ENCODE results near the gene DOHH.

Gene DOHH

DNA sequence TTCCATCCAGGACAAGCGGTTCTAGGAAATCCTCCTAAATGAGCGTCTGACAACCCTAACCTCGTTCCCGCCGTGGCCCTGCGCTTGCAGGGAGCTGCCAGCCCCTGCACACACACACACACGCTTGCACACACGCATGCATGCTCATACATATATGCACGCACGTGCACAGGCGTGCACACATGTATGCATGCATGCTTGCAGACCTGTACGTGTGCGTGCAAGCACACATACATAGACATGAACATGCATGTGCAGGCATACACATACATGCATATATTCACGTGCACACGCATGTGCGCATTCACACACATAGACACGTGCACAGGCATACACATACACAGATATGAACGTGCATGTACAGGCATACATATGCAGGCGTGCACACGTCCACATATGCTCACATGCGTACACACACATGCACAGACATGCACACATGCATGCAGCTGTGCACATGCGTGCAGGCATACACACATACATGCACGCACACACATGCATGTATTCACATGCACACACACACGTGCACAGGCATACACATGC lies 55.7 kb downstream of the DOHH start:
- H3K4ac ChIP-seq (ENCODE audit: low read depth, low read length) = no peak overlapping the region
- H4K8ac ChIP-seq (ENCODE audit: low read depth, low read length) = no peak overlapping the region
- no peak overlapping the region for H3K4me2 ChIP-seq (ENCODE audit: low read length)
- H3K18ac ChIP-seq (ENCODE audit: low read length) = no peak overlapping the region
- DNase-seq = no peak
- no peak overlapping the region for H2BK12ac ChIP-seq (ENCODE audit: low read length)
- H3K79me2 ChIP-seq (ENCODE audit: control insufficient read depth, insufficient read depth, low read length, poor library complexity) = no peaks in the 10 kb centered on the region
- no peaks in the 10 kb centered on the region for H3K79me1 ChIP-seq (ENCODE audit: low read length)
- H3K9ac ChIP-seq (ENCODE audit: low read length) = peak overlapping the region; percentile 46
- no peak overlapping the region for H3K14ac ChIP-seq (ENCODE audit: low read length)
- WGBS (ENCODE audit: extremely low coverage, insufficient coverage, insufficient read length) = no CpG with 5 or more reads among the region's 24 CpGs
- no peak overlapping the region for H2AK5ac ChIP-seq (ENCODE audit: low read length)
- peaks cover 5% of the 10 kb centered on the region for H3K9me3 ChIP-seq (ENCODE audit: insufficient read depth, low read depth, low read length)
- no peak overlapping the region for H4K12ac ChIP-seq (ENCODE audit: low read depth, low read length)
- peak overlapping the region; percentile 4 for H3K23ac ChIP-seq (ENCODE audit: low read length)
- H2BK120ac ChIP-seq (ENCODE audit: insufficient read depth, low read length, poor library complexity) = no peak overlapping the region
- no peak overlapping the region for H3K27ac ChIP-seq (ENCODE audit: low read depth, low read length)
- H3K4me3 ChIP-seq (ENCODE audit: low read depth, low read length) = peak overlapping the region; percentile 16
- no peak overlapping the region for H2AFZ ChIP-seq (ENCODE audit: insufficient read depth, low read length, poor library complexity)
- H3K4me1 ChIP-seq (ENCODE audit: control insufficient read depth in 1 of 2, insufficient read depth in 2 of 2, low read length in 2 of 2) = no peaks in the 10 kb centered on the region
- H3K27me3 ChIP-seq (ENCODE audit: insufficient read depth, low read length) = no peaks in the 10 kb centered on the region
- no peak overlapping the region for H2BK5ac ChIP-seq (ENCODE audit: low read depth, low read length, poor library complexity)
- no peak overlapping the region for H4K91ac ChIP-seq (ENCODE audit: low read depth, low read length)
- no peaks in the 10 kb centered on the region for H3K36me3 ChIP-seq (ENCODE audit: control insufficient read depth in 1 of 2, insufficient read depth in 2 of 2, low read length in 2 of 2)

DNA sequence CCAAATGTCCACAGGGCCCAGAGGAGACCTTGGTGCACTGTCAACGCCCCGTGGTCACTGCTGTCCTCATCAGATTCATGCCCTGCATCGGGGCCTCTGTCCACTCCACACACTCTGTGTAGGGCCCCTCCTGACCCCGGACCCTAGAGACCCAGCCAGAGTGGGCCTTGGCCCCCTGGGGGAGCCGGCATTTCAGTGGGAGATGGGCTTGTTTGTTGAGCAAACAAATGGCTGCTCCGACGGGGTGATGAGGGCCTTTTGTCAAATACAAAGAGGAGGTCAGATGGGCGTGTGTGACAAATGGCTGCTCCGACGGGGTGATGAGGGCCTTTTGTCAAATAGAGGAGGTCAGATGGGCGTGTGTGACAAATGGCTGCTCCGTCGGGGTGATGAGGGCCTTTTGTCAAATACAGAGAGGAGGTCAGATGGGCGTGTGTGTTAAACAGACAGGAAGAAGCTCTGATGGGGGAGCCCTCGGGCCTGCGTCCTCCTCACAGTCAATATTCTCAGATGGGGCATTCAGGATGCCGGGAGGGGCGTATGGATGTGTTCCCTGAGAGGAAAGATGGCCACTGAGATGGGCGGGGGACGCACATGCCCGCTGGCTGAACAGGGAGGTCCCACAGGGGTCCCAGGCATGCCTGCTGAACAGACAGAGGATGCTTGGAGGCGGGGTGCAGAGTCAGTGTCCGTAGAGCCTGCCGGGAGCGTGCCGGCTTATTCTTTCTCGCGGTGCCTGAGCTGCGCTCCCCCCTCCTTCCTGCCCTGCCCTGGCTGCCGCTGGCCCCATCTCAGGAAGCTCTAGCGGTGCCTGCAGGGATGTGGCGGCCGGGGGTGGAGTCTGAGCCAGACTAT lies 56.4 kb downstream of the DOHH start:
- no peak overlapping the region for H2AK5ac ChIP-seq (ENCODE audit: low read length)
- H3K27me3 ChIP-seq (ENCODE audit: insufficient read depth, low read length) = no peaks in the 10 kb centered on the region
- no peak overlapping the region for H3K4ac ChIP-seq (ENCODE audit: low read depth, low read length)
- H2AFZ ChIP-seq (ENCODE audit: insufficient read depth, low read length, poor library complexity) = no peak overlapping the region
- H4K91ac ChIP-seq (ENCODE audit: low read depth, low read length) = no peak overlapping the region
- DNase-seq = no peak
- H3K23ac ChIP-seq (ENCODE audit: low read length) = no peak overlapping the region
- H4K12ac ChIP-seq (ENCODE audit: low read depth, low read length) = no peak overlapping the region
- no peak overlapping the region for H3K4me3 ChIP-seq (ENCODE audit: low read depth, low read length)
- no peaks in the 10 kb centered on the region for H3K4me1 ChIP-seq (ENCODE audit: control insufficient read depth in 1 of 2, insufficient read depth in 2 of 2, low read length in 2 of 2)
- no peak overlapping the region for H3K27ac ChIP-seq (ENCODE audit: low read depth, low read length)
- no peaks in the 10 kb centered on the region for H3K79me1 ChIP-seq (ENCODE audit: low read length)
- no peak overlapping the region for H3K18ac ChIP-seq (ENCODE audit: low read length)
- H2BK12ac ChIP-seq (ENCODE audit: low read length) = no peak overlapping the region
- H2BK5ac ChIP-seq (ENCODE audit: low read depth, low read length, poor library complexity) = no peak overlapping the region
- H4K8ac ChIP-seq (ENCODE audit: low read depth, low read length) = no peak overlapping the region
- H2BK120ac ChIP-seq (ENCODE audit: insufficient read depth, low read length, poor library complexity) = no peak overlapping the region
- no CpG with 5 or more reads among the region's 33 CpGs for WGBS (ENCODE audit: extremely low coverage, insufficient coverage, insufficient read length)
- no peaks in the 10 kb centered on the region for H3K36me3 ChIP-seq (ENCODE audit: control insufficient read depth in 1 of 2, insufficient read depth in 2 of 2, low read length in 2 of 2)
- H3K79me2 ChIP-seq (ENCODE audit: control insufficient read depth, insufficient read depth, low read length, poor library complexity) = no peaks in the 10 kb centered on the region
- H3K9ac ChIP-seq (ENCODE audit: low read length) = no peak overlapping the region
- no peak overlapping the region for H3K4me2 ChIP-seq (ENCODE audit: low read length)
- no peak overlapping the region for H3K14ac ChIP-seq (ENCODE audit: low read length)
- peaks cover 5% of the 10 kb centered on the region for H3K9me3 ChIP-seq (ENCODE audit: insufficient read depth, low read depth, low read length)

- H3K79me2 ChIP-seq (ENCODE audit: control insufficient read depth, insufficient read depth, low read length, poor library complexity) = no peaks in the 10 kb centered on the region
- H4K8ac ChIP-seq (ENCODE audit: low read depth, low read length) = no peak overlapping the region
- no peak overlapping the region for H3K14ac ChIP-seq (ENCODE audit: low read length)
- no peak overlapping the region for H2BK5ac ChIP-seq (ENCODE audit: low read depth, low read length, poor library complexity)
- no peak overlapping the region for H4K12ac ChIP-seq (ENCODE audit: low read depth, low read length)
- H3K4ac ChIP-seq (ENCODE audit: low read depth, low read length) = no peak overlapping the region
- no peak overlapping the region for H3K18ac ChIP-seq (ENCODE audit: low read length)
- H4K91ac ChIP-seq (ENCODE audit: low read depth, low read length) = no peak overlapping the region
- no peak overlapping the region for H3K27ac ChIP-seq (ENCODE audit: low read depth, low read length)
- WGBS (ENCODE audit: extremely low coverage, insufficient coverage, insufficient read length) = no CpG with 5 or more reads among the region's 15 CpGs
- DNase-seq = no peak
- no peak overlapping the region for H2AFZ ChIP-seq (ENCODE audit: insufficient read depth, low read length, poor library complexity)
- no peak overlapping the region for H2AK5ac ChIP-seq (ENCODE audit: low read length)
- H3K4me2 ChIP-seq (ENCODE audit: low read length) = no peak overlapping the region
- H3K4me3 ChIP-seq (ENCODE audit: low read depth, low read length) = no peak overlapping the region
- H3K36me3 ChIP-seq (ENCODE audit: control insufficient read depth in 1 of 2, insufficient read depth in 2 of 2, low read length in 2 of 2) = no peaks in the 10 kb centered on the region
- H3K27me3 ChIP-seq (ENCODE audit: insufficient read depth, low read length) = no peaks in the 10 kb centered on the region
- no peak overlapping the region for H3K9ac ChIP-seq (ENCODE audit: low read length)
- H2BK120ac ChIP-seq (ENCODE audit: insufficient read depth, low read length, poor library complexity) = no peak overlapping the region
- H3K4me1 ChIP-seq (ENCODE audit: control insufficient read depth in 1 of 2, insufficient read depth in 2 of 2, low read length in 2 of 2) = no peaks in the 10 kb centered on the region
- H3K79me1 ChIP-seq (ENCODE audit: low read length) = no peaks in the 10 kb centered on the region
- H2BK12ac ChIP-seq (ENCODE audit: low read length) = no peak overlapping the region
- H3K23ac ChIP-seq (ENCODE audit: low read length) = no peak overlapping the region
- peaks cover 5% of the 10 kb centered on the region for H3K9me3 ChIP-seq (ENCODE audit: insufficient read depth, low read depth, low read length)
Observed at GRCh38 chr19:3442487-3443071, 57.9 kb downstream of the DOHH start.

DNA sequence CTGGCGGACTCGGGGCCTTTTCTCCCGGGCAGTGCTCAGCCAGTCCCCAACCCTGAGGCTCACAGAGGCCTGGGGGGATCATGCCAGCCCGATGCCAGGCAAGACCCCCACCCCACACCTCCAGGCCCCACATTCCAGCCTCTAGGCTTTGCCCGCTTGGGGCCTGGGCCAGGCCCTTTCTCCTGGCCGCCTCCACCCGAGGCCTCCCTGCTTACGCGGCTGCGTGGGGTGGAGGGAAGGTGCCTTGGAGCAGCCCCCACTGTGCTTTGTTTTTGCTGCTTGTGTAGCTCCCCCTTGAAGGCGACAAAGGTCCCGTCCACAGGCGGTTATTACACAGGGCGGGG lies 58.5 kb downstream of the DOHH start:
- Histone ChIP-seq H4K8ac (ENCODE audit: low read depth, low read length) (no peak overlapping the region), H3K14ac (ENCODE audit: low read length) (no peak overlapping the region), H3K9me3 (ENCODE audit: insufficient read depth, low read depth, low read length) (peaks cover 5% of the 10 kb centered on the region), H3K36me3 (ENCODE audit: control insufficient read depth in 1 of 2, insufficient read depth in 2 of 2, low read length in 2 of 2) (no peaks in the 10 kb centered on the region), H3K4me2 (ENCODE audit: low read length) (no peak overlapping the region), H3K27me3 (ENCODE audit: insufficient read depth, low read length) (no peaks in the 10 kb centered on the region), H2AK5ac (ENCODE audit: low read length) (no peak overlapping the region), H4K91ac (ENCODE audit: low read depth, low read length) (no peak overlapping the region), H3K79me1 (ENCODE audit: low read length) (no peaks in the 10 kb centered on the region), H3K79me2 (ENCODE audit: control insufficient read depth, insufficient read depth, low read length, poor library complexity) (no peaks in the 10 kb centered on the region), H3K4ac (ENCODE audit: low read depth, low read length) (no peak overlapping the region), H3K23ac (ENCODE audit: low read length) (no peak overlapping the region), H3K27ac (ENCODE audit: low read depth, low read length) (no peak overlapping the region), H2BK120ac (ENCODE audit: insufficient read depth, low read length, poor library complexity) (no peak overlapping the region), H2AFZ (ENCODE audit: insufficient read depth, low read length, poor library complexity) (no peak overlapping the region), H3K4me3 (ENCODE audit: low read depth, low read length) (no peak overlapping the region), H2BK5ac (ENCODE audit: low read depth, low read length, poor library complexity) (no peak overlapping the region), H4K12ac (ENCODE audit: low read depth, low read length) (no peak overlapping the region), H3K18ac (ENCODE audit: low read length) (no peak overlapping the region), H2BK12ac (ENCODE audit: low read length) (no peak overlapping the region), H3K4me1 (ENCODE audit: control insufficient read depth in 1 of 2, insufficient read depth in 2 of 2, low read length in 2 of 2) (no peaks in the 10 kb centered on the region), H3K9ac (ENCODE audit: low read length) (no peak overlapping the region)
- DNase-seq = no peak
- WGBS (ENCODE audit: extremely low coverage, insufficient coverage, insufficient read length) = no CpG with 5 or more reads among the region's 14 CpGs
